ENCODE results near the gene CD300LF. TPM values are rescaled to one million over a fixed set of nuclear protein-coding genes. Genes with fewer than 3 reads are reported as not detected.

CD300LF gene
- total RNA-seq, 1 donor from 2014 or later, result 38.0 TPM

GRCh38 chr17:74729368-74729767, 16.6 kb upstream of the CD300LF start:
- H3K27me3 ChIP-seq, result no peaks in the 10 kb centered on the region
- no peaks in the 10 kb centered on the region for H3K4me1 ChIP-seq
- intact Hi-C loops (cut with DNase I), result no loop called here
- no peaks in the 10 kb centered on the region for H3K36me3 ChIP-seq
- H3K27ac ChIP-seq, result no peak overlapping the region
- ATAC-seq (no peak), DNase-seq (peak; percentile 37)
- TF ChIP-seq CTCF (IDR thresholded peaks at IDR 0.05), result no peak
- H3K9me3 ChIP-seq, result no peaks in the 10 kb centered on the region
- H3K4me3 ChIP-seq, result no peak overlapping the region

GRCh38 chr17:74728702-74729075, 16.0 kb upstream of the CD300LF start:
- intact Hi-C loops (cut with DNase I), result no loop called here
- ATAC-seq, result no peak
- TF ChIP-seq CTCF (IDR thresholded peaks at IDR 0.05), result no peak
- Histone ChIP-seq H3K4me1 (no peaks in the 10 kb centered on the region), H3K27me3 (no peaks in the 10 kb centered on the region), H3K27ac (no peak overlapping the region), H3K36me3 (no peaks in the 10 kb centered on the region), H3K4me3 (no peak overlapping the region), H3K9me3 (no peaks in the 10 kb centered on the region)
- DNase-seq, result no peak

GRCh38 chr17:74728033-74728701, 15.4 kb upstream of the CD300LF start:
- no peak overlapping the region for H3K4me3 ChIP-seq
- H3K36me3 ChIP-seq, result no peaks in the 10 kb centered on the region
- no peaks in the 10 kb centered on the region for H3K9me3 ChIP-seq
- ATAC-seq, result no peak
- no peak for DNase-seq
- no peak overlapping the region for H3K27ac ChIP-seq
- no peaks in the 10 kb centered on the region for H3K27me3 ChIP-seq
- H3K4me1 ChIP-seq, result no peaks in the 10 kb centered on the region
- no peak for TF ChIP-seq CTCF (IDR thresholded peaks at IDR 0.05)
- intact Hi-C loops (cut with DNase I), result no loop called here

GRCh38 chr17:74725111-74725510, 12.4 kb upstream of the CD300LF start:
- Histone ChIP-seq H3K27me3 (no peaks in the 10 kb centered on the region), H3K9me3 (no peaks in the 10 kb centered on the region), H3K4me3 (no peak overlapping the region), H3K36me3 (no peaks in the 10 kb centered on the region), H3K4me1 (no peaks in the 10 kb centered on the region), H3K27ac (no peak overlapping the region)
- ATAC-seq, result no peak
- intact Hi-C loops (cut with DNase I), result no loop called here
- TF ChIP-seq CTCF (IDR thresholded peaks at IDR 0.05), result no peak
- DNase-seq, result peak; percentile 43

- Histone ChIP-seq H3K27ac (no peak overlapping the region), H3K4me3 (no peak overlapping the region), H3K9me3 (no peaks in the 10 kb centered on the region), H3K36me3 (no peaks in the 10 kb centered on the region), H3K4me1 (no peaks in the 10 kb centered on the region), H3K27me3 (no peaks in the 10 kb centered on the region)
- TF ChIP-seq CTCF (IDR thresholded peaks at IDR 0.05), result no peak
- intact Hi-C loops (cut with DNase I), result no loop called here
- DNase-seq, result peak; percentile 2
- ATAC-seq, result no peak
Observed at GRCh38 chr17:74723891-74724290, 11.2 kb upstream of the CD300LF start.

GRCh38 chr17:74722782-74723181, 10.1 kb upstream of the CD300LF start:
- H3K27ac ChIP-seq, result no peak overlapping the region
- H3K36me3 ChIP-seq, result no peaks in the 10 kb centered on the region
- no peak for TF ChIP-seq CTCF (IDR thresholded peaks at IDR 0.05)
- intact Hi-C loops (cut with DNase I), result no loop called here
- DNase-seq (no peak), ATAC-seq (no peak)
- H3K9me3 ChIP-seq, result no peaks in the 10 kb centered on the region
- H3K4me1 ChIP-seq, result no peaks in the 10 kb centered on the region
- no peaks in the 10 kb centered on the region for H3K27me3 ChIP-seq
- no peak overlapping the region for H3K4me3 ChIP-seq
